ENCODE data around the gene ANK3.
A peak's percentile ranks its signal among the peaks of the same experiment; 100 is the strongest.

Gene ANK3

DNA sequence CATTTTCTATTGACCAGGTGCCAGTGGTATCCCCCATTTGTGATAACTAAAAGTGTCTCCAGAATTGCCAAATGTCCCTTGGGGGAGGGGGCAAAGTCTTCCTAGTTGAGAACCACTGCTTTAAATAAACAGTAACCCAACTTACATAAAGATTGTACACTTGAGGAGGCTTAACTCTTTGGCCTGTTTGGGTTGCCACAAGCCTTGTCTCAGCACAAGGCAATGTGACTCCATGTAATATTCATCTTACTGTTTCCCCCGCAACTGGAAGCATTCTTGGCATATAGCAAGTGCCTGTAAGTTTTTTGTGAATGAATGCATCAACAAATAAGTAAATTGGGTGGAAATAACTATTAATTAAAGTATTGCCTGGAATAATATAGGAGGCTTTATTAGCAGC is 108.3 kb downstream of the ANK3 start:
- no peak for DNase-seq (ENCODE audit: low read depth)

DNA sequence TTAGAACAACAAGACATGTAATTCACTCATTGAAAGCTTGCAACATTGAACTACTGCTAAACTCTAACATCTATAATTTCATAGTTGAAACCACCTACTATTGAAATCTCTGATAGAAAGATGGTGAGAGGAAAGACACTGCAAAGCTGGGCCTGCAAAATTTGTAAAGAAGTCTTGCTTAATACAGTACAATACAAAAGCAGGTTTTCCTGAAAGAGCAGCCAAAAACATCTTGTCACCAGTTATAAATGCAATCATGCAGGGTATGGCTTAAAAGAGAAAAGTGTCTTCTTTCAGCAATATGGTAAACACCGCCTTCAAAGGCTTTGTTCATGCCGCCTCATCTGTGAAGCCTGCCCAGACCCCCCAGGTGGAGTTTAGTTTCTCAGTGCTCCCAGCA is 109.2 kb downstream of the ANK3 start:
- DNase-seq (ENCODE audit: low read depth) = no peak

DNA sequence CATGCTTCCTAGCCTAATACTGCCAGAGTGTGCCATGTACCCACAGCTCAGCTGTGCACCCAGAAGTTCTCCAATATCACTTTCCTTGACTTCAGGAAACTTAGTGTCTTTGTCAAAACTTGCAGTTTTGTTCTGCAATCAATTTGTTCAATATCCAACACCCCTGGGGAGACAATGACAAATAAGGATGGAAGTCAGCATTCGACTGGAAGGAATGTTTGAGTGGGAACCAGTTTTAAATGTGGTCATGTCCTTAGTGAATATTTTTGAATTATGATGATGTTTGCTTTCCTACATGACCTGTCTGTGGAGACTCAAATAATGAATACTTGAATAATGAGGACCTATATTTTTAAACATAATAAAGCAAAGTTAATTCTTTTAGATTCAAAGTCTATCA is 112.0 kb downstream of the ANK3 start:
- no peak for DNase-seq (ENCODE audit: low read depth)

DNA sequence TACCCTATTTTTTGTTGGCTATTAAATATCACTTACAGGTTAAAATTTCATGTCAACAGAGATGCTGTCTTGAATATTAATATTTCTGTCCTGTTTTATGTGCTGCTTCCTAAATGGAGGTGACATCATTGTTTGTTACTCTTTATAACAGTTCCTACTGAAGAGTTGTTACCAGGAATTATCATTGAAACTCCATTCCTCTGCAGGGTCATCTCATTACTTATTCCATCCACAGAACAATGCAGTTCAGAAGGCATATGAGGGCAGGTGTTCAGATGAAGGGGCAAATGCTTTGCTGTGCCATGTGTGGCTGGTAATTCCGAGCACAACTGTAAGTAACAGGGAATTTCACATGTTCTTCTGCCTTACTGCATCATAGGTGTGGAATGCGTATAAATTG is 113.4 kb downstream of the ANK3 start:
- no peak for DNase-seq (ENCODE audit: low read depth)

DNA sequence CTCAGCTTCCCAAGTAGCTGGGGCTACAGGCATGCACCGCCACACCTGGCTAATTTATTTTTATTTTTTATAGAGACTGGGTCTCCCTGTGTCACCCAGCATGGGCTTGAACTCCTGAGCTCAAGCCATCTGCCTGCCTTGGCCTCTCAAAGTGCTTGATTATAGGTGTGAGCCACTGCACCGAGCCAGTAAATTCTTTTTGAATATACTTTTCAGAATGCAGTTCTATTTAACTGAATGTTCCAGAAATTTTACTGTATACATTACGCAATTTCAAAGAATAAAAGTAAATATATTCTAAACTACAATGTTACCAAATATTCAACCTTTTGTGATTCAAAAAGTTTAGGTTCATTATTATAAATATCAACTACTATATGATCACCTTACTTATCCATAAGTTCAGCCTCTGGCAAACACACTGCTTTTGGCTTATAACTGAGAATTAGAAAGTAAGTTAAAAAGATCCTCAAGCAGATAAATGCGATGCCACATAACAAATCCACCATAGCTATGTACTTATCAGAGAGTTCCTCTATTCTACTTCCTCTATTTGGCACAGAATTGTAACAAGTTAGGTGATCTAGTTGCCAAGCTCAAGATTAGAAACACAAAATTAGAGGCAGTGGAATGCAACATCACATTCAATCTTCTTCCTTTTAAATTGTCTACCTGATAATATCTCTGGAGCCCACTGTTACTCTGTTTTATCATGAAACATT is 118.2 kb downstream of the ANK3 start:
- no peak for DNase-seq (ENCODE audit: low read depth)

DNA sequence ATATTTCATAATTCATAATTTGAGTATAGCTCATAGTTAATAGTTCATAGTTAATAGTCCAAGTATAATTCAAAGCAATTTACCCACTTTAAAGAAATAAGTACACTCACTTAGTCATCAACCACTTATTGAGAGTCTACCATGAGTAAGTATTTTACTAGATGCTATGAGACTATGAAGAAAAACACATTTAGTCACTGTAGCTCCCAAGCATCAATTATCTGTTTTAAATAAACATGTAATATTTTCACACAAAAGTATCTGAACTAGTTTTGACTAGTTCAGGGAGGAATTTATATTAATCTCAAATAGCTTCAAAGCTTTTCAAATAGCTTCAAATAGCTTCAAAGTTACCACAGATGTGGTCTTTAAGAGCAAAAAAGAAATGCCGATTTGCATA is 119.2 kb downstream of the ANK3 start:
- peak; percentile 24 for DNase-seq (ENCODE audit: low read depth)

DNA sequence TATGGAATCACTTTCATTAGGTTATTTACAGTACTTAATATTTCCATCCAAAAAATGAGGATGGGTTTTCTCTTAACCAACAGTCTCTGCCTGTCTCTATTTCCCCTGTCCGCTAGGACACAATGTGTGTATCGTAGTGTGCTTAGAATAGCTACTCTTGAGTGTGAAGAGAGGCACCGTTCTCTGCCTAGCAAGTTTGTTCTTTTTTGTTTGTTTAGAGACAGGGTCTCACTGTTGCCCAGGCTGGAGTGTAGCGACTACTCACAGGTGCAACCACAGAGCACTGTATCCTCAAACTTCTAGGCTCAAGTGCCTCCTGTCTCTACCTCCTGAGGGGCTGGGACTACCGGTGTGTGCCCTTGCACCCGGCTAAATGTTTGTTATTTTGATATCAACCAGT is 121.9 kb downstream of the ANK3 start:
- DNase-seq (ENCODE audit: low read depth) = no peak

DNA sequence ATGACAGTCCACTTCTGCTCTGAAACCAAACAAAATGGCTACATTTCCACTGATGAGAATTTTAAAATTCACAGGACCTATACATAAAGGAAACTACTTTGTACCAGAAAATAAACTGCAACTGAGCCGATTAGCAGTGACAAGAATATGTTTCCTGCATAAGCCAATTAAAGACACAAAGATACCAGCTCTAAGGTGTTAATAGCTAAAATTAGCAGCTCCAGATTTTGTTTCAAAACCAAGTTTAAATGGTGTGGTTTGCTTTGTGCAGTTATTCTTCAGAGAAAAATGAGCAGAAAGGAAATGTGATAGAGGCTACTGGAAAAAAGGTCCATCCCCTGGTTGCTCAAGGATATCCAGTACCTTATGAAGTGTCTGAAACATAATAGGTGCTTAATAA is 123.2 kb downstream of the ANK3 start:
- DNase-seq (ENCODE audit: low read depth) = no peak

DNA sequence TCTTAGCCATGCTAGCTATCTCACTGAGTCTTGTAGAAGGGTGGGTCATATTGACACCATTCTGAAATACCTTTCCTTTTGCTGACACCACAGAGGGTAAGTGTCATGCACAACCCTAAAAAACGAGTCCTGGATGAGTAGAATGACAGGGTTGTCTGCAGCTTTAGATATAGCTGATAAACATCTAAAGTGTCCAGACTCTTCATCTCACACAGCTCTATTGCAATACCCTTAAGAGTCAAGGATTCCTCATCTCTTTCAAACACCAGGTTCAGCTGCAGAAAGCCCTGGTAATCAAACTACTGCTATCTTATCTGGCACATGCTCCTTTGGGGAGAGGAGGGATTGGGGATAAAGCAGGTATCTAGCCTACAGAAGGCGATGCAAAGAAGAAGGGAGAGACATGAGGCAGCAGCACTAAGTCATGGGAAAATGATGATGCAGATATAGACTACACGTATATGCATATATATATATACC is 127.0 kb downstream of the ANK3 start:
- DNase-seq (ENCODE audit: low read depth) = no peak

DNA sequence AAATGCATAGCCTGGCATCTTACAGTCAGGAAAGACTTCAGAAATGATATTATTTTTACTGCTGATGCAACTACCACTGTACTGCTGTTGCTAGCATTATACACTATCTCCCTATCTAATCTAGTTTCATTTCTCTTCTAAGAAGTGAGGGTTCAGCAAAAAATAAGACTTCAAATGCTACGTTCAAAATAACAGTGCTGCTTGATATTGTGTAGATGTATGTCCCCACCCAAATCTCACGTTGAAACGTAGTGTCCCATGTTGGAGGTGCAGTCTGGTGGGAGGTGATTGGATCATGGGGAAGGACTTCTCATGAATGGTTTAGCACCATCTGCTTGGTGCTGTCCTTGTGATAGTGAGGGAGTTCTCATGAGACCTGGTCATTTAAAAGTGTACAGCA is 129.4 kb downstream of the ANK3 start:
- no peak for DNase-seq (ENCODE audit: low read depth)

DNA sequence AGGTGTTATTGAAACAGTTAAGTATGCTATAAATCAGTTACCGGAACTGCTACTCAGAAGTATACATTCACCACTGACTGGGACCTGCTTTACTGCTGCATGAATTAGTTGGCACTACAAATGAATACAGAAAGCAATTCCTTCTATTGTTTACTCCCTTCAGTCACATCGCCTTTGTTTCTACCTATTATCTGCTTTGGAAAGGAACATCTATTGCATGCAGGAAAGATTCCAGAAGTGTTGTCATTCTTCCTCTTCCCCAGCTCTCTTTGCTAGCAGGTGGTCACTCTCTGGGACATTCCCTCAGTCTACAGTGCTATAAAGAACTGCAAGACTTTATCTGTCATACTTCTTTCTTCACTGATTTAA is 131.3 kb downstream of the ANK3 start:
- no peak for DNase-seq (ENCODE audit: low read depth)

DNA sequence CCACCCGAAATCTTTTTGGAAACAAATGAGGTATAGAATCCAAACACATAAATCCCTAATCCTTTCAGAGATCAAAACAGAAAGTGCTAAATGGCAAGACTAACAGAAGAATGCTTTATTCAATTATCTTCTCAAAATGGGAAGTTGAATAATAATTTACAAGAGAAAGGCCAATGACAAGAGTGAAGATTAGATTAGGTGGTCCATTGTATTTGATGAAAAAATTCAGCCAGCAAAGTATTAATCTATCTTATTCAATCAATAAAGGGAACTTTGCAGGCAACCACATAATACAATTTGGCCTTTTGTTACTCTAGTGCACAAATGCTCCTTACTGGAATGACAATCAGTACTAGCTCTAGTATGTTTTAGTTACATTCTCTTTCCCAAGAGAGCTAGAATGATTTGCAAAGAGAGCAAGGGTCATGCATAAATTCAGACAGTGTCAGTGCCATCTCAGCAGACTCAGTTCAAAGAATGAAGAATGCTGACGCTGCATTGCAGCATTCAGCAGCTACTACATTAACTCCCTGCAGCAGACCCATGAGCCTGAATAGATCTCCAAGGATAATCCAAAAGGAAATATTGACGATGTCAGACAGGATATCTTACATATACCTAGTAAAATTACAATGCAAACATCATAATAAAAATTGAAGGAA is 131.8 kb downstream of the ANK3 start:
- peak; percentile 7 for DNase-seq (ENCODE audit: low read depth)

DNA sequence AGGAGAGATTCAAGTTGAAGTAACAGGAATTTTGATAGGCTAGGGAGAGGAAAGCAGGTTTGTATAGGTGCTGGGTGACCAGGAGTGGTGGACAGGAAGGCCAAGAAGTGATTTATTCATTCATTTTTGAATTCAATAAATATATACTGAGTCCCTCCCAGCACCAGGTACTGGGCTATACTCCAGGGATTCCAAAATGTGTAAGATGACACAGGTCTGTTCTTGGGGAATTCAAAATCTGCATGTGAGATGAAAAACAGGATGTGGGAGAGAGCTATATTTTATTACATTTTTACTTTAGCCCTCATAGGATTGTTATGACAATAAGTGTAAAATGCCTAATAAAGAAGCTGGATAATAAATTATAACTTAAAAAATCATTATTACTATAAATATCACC is 134.9 kb downstream of the ANK3 start:
- DNase-seq (ENCODE audit: low read depth) = no peak

DNA sequence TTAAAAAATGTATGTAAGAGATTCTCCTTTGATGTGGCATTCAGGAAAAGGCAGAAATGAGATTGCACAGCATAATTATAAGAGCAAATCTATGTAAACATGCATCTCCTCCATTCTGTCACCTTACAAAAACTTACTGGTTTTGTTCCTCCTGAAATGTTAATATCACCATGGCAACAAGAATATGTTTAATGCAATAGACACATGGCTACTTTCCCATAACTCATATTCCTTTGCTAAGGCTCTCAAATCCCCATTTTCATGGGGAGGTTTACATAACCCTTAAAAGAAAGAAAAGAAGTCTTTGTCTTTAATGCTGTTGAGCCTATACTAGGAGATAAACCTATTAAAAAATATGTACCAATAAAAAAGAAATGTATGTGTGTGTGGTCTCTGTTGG is 136.2 kb downstream of the ANK3 start:
- DNase-seq (ENCODE audit: low read depth) = no peak

DNA sequence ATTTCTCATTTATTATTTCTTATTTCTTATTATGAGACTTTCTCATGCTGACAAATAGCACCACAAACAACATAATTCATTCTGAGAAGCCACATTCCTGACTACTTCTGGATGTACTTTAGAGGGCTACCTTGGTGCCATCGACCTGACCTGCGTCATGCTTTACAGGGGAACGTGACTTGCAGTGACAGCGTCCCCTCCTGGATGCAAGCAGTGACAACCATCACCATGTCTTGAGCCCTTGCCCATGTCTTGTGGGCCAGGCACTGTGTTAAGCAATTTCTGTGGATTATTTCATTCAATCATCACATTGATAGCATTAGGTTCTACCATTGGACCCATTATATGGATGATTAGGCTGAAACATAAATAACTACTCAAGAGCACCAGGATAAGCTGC is 137.0 kb downstream of the ANK3 start:
- DNase-seq (ENCODE audit: low read depth) = no peak

DNA sequence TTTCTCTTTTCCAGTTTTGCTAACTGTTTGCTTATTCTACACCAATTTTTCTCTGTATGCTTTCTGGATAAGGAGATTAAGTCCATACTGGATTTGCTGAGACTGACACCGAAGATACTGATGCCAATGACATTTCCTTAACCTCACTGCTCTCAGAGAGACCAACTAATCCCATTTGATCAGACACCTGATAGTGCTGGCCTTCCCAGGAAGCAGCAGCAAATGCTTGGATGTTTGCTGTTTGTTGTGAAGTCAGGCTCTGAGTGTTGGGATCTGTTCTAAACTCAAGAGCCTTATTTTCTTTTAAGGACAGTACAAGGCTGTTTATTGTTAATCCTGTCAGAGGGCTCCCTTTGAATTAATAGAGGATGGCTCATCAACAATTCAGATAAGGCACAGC is 143.3 kb downstream of the ANK3 start:
- DNase-seq (ENCODE audit: low read depth) = no peak

DNA sequence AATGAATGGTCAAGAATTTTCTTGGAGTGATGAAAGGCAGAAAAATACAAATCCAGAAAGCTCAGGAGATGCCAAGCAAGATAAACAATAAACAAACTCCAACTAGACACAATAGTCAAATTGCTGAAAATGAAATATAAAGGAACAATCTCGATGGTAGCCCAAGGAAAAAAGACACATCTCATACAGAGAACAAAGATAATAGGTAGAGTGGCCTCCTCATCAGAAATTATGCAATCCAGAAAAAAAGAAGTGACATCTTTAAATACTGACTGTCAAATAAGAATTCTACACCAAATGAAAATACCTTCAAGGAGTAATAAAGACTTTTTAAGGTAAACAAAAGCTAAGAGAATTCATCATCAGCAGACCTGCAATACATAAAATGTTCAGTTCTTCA is 150.4 kb downstream of the ANK3 start:
- DNase-seq (ENCODE audit: low read depth) = no peak

DNA sequence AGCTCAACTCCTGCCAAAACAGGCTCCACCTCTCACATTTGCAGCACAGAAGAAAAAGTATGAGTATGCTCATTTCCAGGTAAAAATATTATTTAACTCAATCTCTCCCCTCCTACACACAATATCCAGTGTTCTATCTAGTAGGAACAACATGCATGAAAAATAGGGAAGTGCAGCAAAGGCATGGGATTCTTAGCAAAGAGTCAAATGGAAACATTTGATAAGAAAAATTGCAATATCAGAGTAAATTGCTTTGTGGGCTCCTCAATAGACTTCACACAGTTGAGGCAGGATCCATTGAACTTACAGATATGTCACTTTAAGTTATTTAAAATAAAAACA is 150.9 kb downstream of the ANK3 start:
- no peak for DNase-seq (ENCODE audit: low read depth)

DNA sequence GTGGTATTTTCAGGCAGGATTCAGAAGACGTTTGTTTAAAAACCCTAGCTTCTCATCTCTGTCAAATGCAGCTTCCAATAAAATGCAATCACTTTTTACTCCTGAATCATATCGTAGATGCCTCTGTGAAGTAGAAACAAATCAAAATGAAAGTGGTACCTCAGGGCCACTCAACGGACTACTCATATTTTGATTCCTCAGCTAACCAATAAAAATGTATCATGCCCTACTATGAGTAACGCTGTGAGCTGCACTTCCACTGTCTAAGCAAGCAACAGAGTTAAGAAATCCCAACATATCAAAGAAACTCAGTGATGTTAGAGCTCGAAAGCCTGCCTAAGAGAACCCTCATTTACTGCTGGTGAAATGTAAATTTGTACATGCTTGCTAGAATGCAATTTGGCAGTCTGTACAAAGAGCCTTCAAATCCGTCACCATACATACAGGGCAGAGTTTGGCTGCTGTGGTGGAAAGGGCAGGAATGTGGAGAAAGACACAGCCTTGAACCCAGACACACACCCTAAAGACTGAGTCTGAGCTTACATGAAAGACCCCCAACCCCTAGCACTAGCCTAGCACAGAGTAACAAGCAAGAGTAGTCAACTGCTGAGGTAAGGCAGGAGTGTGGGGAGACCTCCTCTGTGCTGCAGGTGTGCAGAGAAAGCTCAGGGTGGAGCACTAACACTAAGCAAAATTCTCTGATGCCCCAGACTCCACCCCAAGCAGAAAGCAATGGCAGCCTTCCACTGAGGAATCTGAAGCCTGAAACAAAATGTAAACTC is 151.5 kb downstream of the ANK3 start:
- peak; percentile 56 for DNase-seq (ENCODE audit: low read depth)

DNA sequence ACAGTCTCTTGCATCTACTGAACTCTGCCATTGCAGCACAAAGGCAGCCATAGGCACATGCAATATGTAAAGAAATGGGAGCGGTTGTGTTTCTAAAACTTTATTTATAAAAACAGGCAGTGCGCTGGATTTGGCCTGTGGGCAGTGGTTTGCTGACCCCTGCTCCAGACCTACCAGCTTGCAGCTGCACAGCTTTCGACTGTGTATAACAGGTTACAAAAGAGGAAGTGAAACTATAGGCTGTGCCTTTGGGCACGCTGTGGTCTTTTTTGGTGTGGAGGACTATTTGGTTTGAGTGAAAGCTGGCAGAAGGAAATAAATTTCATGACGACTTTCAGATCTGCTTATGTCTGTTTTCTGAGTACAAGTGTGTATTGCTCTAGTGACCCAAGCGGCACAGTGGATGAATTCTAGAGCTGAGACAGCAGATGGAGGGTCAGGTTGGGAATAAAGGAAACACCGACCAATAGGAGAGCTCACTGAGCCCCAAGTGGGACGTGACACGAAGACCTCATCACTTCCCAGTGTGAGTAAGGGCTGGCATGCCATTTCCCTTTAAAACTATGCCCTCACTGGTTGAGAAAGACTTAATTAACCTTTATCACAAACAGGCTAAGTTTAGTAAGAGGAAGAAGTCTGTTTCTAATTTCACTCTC is 152.7 kb downstream of the ANK3 start:
- DNase-seq (ENCODE audit: low read depth) = peak; percentile 12

DNA sequence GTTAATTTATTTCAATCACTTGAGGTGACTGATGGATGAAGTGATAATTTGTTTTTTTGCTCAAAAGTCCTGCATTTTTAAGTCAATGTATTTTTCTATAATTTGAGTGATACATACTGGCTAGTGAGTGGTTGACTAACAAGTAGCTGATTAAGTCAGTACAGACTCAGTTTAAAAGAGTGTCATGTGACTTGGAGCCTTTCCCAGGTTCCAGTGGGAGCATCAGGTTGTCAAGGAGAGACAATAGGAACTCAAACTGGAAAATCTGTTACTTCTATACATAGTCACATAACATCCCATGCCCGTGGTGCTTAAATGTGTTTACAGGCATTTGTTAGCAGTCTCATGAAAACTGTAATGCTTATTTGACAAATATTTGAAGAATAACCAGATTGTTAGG is 154.7 kb downstream of the ANK3 start:
- DNase-seq (ENCODE audit: low read depth) = peak; percentile 46

DNA sequence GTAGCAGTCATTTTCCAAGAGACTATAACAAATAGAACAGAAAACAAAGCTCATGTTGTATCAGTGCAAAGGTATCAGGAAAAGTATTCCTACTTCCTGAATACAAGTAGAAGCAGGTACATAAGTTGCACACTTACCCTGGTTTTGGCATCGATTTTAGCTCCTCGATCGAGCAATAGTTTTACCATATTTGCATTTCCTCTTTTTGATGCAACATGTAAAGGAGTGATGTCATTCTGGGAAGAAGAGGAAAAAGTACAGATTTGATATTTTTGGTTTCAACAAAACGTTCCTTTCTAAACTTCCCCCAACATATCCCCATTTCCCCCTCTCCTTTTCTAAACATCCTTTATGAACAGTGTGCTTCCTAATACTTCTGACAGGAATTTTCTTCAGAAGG is 155.1 kb downstream of the ANK3 start:
- DNase-seq (ENCODE audit: low read depth) = no peak

DNA sequence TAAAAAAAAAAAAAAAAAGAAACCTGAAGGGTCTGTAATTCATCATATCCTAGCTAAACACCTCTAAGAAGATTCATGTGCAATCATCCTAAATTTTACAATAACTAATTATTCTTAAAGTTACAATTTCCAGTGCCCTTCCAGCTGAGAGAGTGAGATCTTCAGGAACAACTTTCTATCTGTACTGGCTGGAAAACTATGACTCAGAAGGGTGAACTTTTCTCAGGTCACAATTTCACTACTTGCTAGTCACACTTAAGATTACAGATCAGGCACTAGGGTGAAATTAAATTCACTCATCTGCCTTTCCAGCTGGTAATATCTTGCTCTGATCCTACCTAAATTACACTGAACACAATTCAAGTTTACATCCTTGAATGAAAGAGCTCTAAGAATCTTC is 158.8 kb downstream of the ANK3 start:
- DNase-seq (ENCODE audit: low read depth) = peak; percentile 43

All from amniotic epithelial cell (primary cell).